GM10248 (cell line): ENCODE data around the gene ANKHD1.
A peak's percentile ranks its signal among the peaks of the same experiment; 100 is the strongest.

Experiments
- CTCF ChIA-PET: fragments of 300-600 bp; sonication (Branson Sonifier 250); formaldehyde crosslinking; extraction: SDS; loops from one replicate; lab custom pipeline; 2021; ENCODE audit warnings: antibody characterized with exemption; lab: Yijun Ruan, JAX
- POLR2A ChIA-PET: fragments of 350-650 bp; sonication (Branson Sonifier 250); formaldehyde crosslinking; extraction: SDS; loops from one replicate; lab custom pipeline; 2020; ENCODE audit warnings: antibody characterized with exemption; lab: Yijun Ruan, JAX
- DNase-seq: peaks from one replicate; pipeline ENCODE4 v3.0.0; 2012; ENCODE audit errors: extremely low spot score
- CTCF ChIP-seq: IDR thresholded peaks from 2 replicates; pipeline ENCODE4 v1.5.1; 2012; ENCODE audit warnings: mild to moderate bottlenecking, low read depth; ENCODE audit errors: extremely low read depth, missing control alignments, control extremely low read depth

Gene ANKHD1

GRCh38 chr5:140551872-140552271 lies 150.2 kb downstream of the ANKHD1 start:
- CTCF ChIA-PET: interaction anchor here (0.9 to 1.9 kb wide), 2 partner anchors 18 to 83 kb away, joined by 3 to 6 read pairs; no protein-coding TSS in a partner anchor
- POLR2A ChIA-PET: interaction anchor here (0.6 kb wide), 1 partner anchor 151 kb away, joined by 3 read pairs; no protein-coding TSS in a partner anchor
- no peak for TF ChIP-seq CTCF
- DNase-seq: no peak

GRCh38 chr5:140553657-140554056 lies 152.0 kb downstream of the ANKHD1 start:
- TF ChIP-seq CTCF: no peak
- ChIA-PET POLR2A (no interaction called here), CTCF (interaction anchor here (1.1 to 1.6 kb wide), 4 partner anchors 19 to 93 kb away, joined by 3 to 4 read pairs (median 3); no protein-coding TSS in a partner anchor)
- no peak for DNase-seq

GRCh38 chr5:140554454-140554853 lies 152.8 kb downstream of the ANKHD1 start:
- DNase-seq: no peak
- TF ChIP-seq CTCF: no peak
- CTCF ChIA-PET: interaction anchor here (1.4 kb wide), 1 partner anchor 191 kb away, joined by 3 read pairs; no protein-coding TSS in a partner anchor
- POLR2A ChIA-PET: no interaction called here

- POLR2A ChIA-PET: interaction anchor here (0.6 kb wide), 2 partner anchors 181 to 1006 kb away, joined by 3 to 8 read pairs; no protein-coding TSS in a partner anchor
- CTCF ChIA-PET: interaction anchor here (1.0 to 3.1 kb wide), 3 partner anchors 8 to 193 kb away, joined by 3 to 12 read pairs (median 4); partner anchors contain the start of gene EIF4EBP3
- DNase-seq: no peak
- TF ChIP-seq CTCF: no peak
These were observed 154.2 kb downstream of the ANKHD1 start for GRCh38 chr5:140555747-140556312.

GRCh38 chr5:140556438-140556837 lies 154.8 kb downstream of the ANKHD1 start:
- ChIA-PET CTCF (interaction anchor here (1.0 to 3.1 kb wide), 3 partner anchors 9 to 79 kb away, joined by 4 to 12 read pairs (median 5); partner anchors contain the start of gene EIF4EBP3), POLR2A (interaction anchor here (1.0 kb wide), 1 partner anchor 91 kb away, joined by 3 read pairs; the partner anchor contains the start of genes IK and NDUFA2)
- no peak for DNase-seq
- TF ChIP-seq CTCF: no peak

GRCh38 chr5:140557136-140557805 lies 155.6 kb downstream of the ANKHD1 start, which contains the start of gene SRA1:
Gene SRA1, minus strand, starts transcription at chr5:140557473. Its CDS starts 21 bp downstream, at chr5:140557452.
- ChIA-PET CTCF (interaction anchor here (0.8 to 3.1 kb wide), 4 partner anchors 9 to 193 kb away, joined by 3 to 12 read pairs (median 5); partner anchors contain the start of gene EIF4EBP3), POLR2A (interaction anchor here (1.0 to 2.6 kb wide), 3 partner anchors 10 to 118 kb away, joined by 3 to 22 read pairs (median 8); partner anchors contain the start of genes EIF4EBP3, IK and NDUFA2)
- peak; percentile 93 for DNase-seq
- TF ChIP-seq CTCF: no peak
